Measurements from ENCODE around the gene MFSD6. TPM values are rescaled to one million over a fixed set of nuclear protein-coding genes. Genes with fewer than 3 reads are reported as not detected.

Gene MFSD6
- total RNA-seq, 1 donor from 2014 or later: 55.8 TPM

DNA sequence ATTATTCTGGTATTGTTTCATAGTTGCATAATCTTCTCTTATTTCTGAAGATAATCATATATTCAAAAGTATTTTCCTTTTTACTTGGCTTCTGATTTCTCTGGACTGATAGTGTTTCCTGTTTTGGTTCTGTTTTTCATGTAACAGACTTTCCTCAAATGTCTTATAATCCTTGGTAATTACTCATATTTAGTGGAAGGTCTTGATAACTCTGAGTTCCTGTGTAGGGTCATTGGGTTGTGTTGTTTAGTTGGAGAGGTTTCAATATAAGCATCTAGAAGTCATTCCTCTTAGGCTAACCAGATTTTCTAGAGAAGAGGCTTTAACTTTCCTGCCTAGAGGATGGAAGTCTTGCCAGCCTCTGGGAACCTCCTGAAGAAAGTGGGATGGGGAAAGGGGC is 23.8 kb downstream of the MFSD6 start:
- no peak for DNase-seq
- Histone ChIP-seq H3K4me3 (no peak overlapping the region), H3K4me1 (no peaks in the 10 kb centered on the region), H3K27ac (no peak overlapping the region), H3K27me3 (no peaks in the 10 kb centered on the region), H3K9me3 (no peaks in the 10 kb centered on the region), H3K36me3 (peaks cover 11% of the 10 kb centered on the region)
- intact Hi-C loops (cut with DNase I): no loop called here
- TF ChIP-seq, protein P1, sequence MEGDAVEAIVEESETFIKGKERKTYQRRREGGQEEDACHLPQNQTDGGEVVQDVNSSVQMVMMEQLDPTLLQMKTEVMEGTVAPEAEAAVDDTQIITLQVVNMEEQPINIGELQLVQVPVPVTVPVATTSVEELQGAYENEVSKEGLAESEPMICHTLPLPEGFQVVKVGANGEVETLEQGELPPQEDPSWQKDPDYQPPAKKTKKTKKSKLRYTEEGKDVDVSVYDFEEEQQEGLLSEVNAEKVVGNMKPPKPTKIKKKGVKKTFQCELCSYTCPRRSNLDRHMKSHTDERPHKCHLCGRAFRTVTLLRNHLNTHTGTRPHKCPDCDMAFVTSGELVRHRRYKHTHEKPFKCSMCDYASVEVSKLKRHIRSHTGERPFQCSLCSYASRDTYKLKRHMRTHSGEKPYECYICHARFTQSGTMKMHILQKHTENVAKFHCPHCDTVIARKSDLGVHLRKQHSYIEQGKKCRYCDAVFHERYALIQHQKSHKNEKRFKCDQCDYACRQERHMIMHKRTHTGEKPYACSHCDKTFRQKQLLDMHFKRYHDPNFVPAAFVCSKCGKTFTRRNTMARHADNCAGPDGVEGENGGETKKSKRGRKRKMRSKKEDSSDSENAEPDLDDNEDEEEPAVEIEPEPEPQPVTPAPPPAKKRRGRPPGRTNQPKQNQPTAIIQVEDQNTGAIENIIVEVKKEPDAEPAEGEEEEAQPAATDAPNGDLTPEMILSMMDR (IDR thresholded peaks at IDR 0.05): no peak
- ATAC-seq: no peak

DNA sequence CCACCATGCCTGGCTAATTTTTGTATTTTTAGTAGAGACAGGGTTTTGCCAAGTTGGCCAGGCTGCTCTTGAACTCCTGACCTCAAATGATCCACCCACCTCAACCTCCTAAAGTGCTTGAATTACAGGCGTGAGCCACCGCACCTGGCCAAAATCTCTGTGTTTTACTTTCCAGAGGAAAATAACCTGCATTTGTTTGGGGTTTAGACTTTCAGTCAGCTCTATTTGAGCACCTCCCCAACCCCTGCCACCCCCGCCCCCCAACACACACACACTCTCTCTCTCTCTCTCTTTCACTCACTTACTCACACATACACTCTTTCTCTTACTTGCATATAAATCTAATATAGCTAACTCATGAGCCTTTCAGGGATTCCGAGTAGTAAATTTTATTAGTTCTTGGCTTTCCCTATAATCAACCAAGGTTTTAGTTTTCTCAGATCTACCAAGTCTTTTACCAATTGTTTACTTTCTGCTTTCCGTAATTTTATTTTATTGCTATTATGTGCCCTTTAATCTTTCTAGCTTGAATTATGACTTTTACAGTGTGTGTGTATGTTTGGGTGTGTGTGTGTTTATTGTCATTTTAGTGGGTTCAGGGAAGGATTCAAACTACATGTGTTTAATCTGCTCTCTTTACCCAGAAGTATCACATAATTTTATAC is 24.5 kb downstream of the MFSD6 start:
- intact Hi-C loops (cut with DNase I): no loop called here
- ATAC-seq: no peak
- H3K4me1 ChIP-seq: no peaks in the 10 kb centered on the region
- no peak overlapping the region for H3K4me3 ChIP-seq
- H3K9me3 ChIP-seq: no peaks in the 10 kb centered on the region
- H3K27ac ChIP-seq: no peak overlapping the region
- no peak for DNase-seq
- no peaks in the 10 kb centered on the region for H3K27me3 ChIP-seq
- TF ChIP-seq, protein P1 (IDR thresholded peaks at IDR 0.05): no peak
- peaks cover 18% of the 10 kb centered on the region for H3K36me3 ChIP-seq

DNA sequence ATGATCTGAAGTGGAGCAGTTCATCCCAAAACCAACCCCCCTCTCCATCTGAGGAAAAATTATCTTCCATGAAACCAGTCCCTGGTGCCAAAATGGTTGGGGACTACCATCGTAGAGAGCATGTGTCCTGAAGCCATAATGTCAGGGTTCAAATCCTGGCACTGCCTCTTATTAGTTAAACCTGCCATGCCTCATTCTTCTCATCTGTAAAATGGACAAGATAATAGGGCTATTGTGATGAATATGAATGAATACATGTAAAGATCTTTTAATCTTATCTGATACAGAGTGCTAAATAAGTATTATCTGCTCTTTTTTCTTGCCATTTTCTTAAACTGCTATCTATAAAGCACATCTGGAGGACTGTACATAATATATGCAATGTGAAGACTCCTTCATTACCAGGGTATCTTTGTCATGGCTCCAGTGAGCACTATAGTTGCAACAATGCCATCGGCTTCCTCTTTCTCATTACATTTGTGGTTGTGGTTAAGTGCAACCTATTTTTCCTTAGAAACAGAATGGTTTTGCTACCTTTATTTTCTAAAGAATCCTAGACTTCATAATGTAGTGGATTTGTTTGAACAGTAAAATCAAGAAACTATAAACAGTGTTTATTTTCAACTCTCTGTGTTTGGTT is 27.0 kb downstream of the MFSD6 start:
- no peaks in the 10 kb centered on the region for H3K9me3 ChIP-seq
- intact Hi-C loops (cut with DNase I): no loop called here
- no peaks in the 10 kb centered on the region for H3K27me3 ChIP-seq
- H3K4me1 ChIP-seq: no peaks in the 10 kb centered on the region
- peaks cover 20% of the 10 kb centered on the region for H3K36me3 ChIP-seq
- DNase-seq (no peak), ATAC-seq (no peak)
- no peak overlapping the region for H3K27ac ChIP-seq
- TF ChIP-seq, protein P1 (IDR thresholded peaks at IDR 0.05): no peak
- H3K4me3 ChIP-seq: no peak overlapping the region

DNA sequence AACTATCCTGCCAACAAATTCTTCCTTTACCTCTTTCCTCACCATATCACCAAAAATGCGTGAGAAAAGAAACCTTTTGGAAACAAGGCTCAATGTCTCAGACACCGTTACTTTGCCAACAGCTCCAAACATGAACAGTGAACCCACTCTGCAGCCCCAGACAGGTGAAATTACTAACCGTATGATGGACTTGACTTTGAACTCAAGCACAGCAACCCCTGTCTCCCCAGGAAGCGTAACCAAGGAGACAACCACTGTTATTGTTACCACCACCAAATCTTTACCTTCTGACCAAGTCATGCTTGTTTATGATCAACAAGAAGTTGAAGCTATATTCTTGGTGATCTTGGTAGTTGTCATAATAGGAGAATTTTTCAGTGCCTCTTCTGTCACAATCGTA is 28.4 kb downstream of the MFSD6 start:
- ATAC-seq: no peak

DNA sequence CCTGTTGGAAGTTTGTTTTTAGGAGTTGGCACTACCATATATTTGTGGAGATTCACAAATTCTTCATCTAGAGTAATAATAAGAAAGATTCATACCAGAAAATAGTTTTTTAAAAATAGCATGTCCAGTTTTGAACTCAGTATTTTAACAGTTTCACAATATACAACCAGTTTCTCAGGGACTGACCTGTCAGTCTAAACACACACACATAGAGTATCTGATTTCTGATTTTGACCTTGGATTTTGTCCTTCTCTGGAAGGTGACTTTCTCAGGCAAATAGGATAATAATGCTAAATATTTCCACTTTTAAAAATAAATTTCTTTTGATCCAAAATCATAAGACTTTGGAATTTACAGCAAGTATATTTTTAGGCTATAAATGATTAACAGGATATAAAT is 32.0 kb downstream of the MFSD6 start:
- no peaks in the 10 kb centered on the region for H3K4me1 ChIP-seq

More for the DNA sequence above, 28.4 kb downstream of the MFSD6 start:
- Histone ChIP-seq H3K4me1 (no peaks in the 10 kb centered on the region), H3K27me3 (no peaks in the 10 kb centered on the region), H3K9me3 (no peaks in the 10 kb centered on the region), H3K36me3 (peaks cover 20% of the 10 kb centered on the region), H3K4me3 (no peak overlapping the region), H3K27ac (no peak overlapping the region)
- TF ChIP-seq, protein P1 (IDR thresholded peaks at IDR 0.05): no peak
- intact Hi-C loops (cut with DNase I): no loop called here
- DNase-seq: no peak

More for the DNA sequence above, 32.0 kb downstream of the MFSD6 start:
- intact Hi-C loops (cut with DNase I): no loop called here
- Histone ChIP-seq H3K36me3 (peaks cover 20% of the 10 kb centered on the region), H3K27ac (no peak overlapping the region), H3K27me3 (no peaks in the 10 kb centered on the region), H3K9me3 (no peaks in the 10 kb centered on the region), H3K4me3 (no peak overlapping the region)
- TF ChIP-seq, protein P1 (IDR thresholded peaks at IDR 0.05): no peak
- ATAC-seq: no peak
- DNase-seq: no peak
